Measurements from ENCODE around the gene USP7. TPM values are rescaled to one million over a fixed set of nuclear protein-coding genes. Genes with fewer than 3 reads are reported as not detected.

The USP7 gene
- total and polyA plus RNA-seq, 3 donors from 2014 or later = 159 to 173 (median 172) TPM

- Histone ChIP-seq H3K27ac (no peak overlapping the region), H3K4me1 (peaks cover 38% of the 10 kb centered on the region), H3K27me3 (no peaks in the 10 kb centered on the region), H3K36me3 (ENCODE audit: low read depth, missing control alignments) (no peaks in the 10 kb centered on the region), H3K9me3 (no peaks in the 10 kb centered on the region), H3K4me3 (no peak overlapping the region)
- WGBS, 2 donors = 93 to 94% methylated on average over 30 to 31 of the region's 31 CpGs
- no peak for TF ChIP-seq CTCF (IDR thresholded peaks at IDR 0.05)
- TF ChIP-seq POLR2A (IDR thresholded peaks at IDR 0.05) = no peak
- no peak for DNase-seq
- intact Hi-C loops (cut with DNase I; ENCODE audit: low total_unique reads) = no loop called here
Observed at GRCh38 chr16:8858994-8859912, 104.5 kb downstream of the USP7 start.

GRCh38 chr16:8855972-8856371, 107.7 kb downstream of the USP7 start:
- H3K27ac ChIP-seq = no peak overlapping the region
- intact Hi-C loops (cut with DNase I; ENCODE audit: low total_unique reads) = no loop called here
- H3K36me3 ChIP-seq (ENCODE audit: low read depth, missing control alignments) = no peaks in the 10 kb centered on the region
- no peaks in the 10 kb centered on the region for H3K27me3 ChIP-seq
- 64 to 88% methylated on average over 3 to 5 of the region's 5 CpGs for WGBS, 2 donors
- no peak for DNase-seq
- peaks cover 18% of the 10 kb centered on the region for H3K4me1 ChIP-seq
- TF ChIP-seq CTCF (IDR thresholded peaks at IDR 0.05) (no peak), POLR2A (IDR thresholded peaks at IDR 0.05) (no peak)
- H3K9me3 ChIP-seq = no peaks in the 10 kb centered on the region
- no peak overlapping the region for H3K4me3 ChIP-seq

- H3K9me3 ChIP-seq = no peaks in the 10 kb centered on the region
- no peak overlapping the region for H3K4me3 ChIP-seq
- no peak overlapping the region for H3K27ac ChIP-seq
- H3K36me3 ChIP-seq (ENCODE audit: low read depth, missing control alignments) = no peaks in the 10 kb centered on the region
- no peaks in the 10 kb centered on the region for H3K27me3 ChIP-seq
- peaks cover 13% of the 10 kb centered on the region for H3K4me1 ChIP-seq
- DNase-seq = no peak
- TF ChIP-seq POLR2A (IDR thresholded peaks at IDR 0.05) (no peak), CTCF (IDR thresholded peaks at IDR 0.05) (no peak)
- intact Hi-C loops (cut with DNase I; ENCODE audit: low total_unique reads) = no loop called here
- WGBS, 2 donors = 92 to 94% methylated on average over 7 to 11 of the region's 11 CpGs
Observed at GRCh38 chr16:8855051-8855786, 108.5 kb downstream of the USP7 start.

- H3K4me1 ChIP-seq = peaks cover 15% of the 10 kb centered on the region
- H3K27me3 ChIP-seq = no peaks in the 10 kb centered on the region
- H3K4me3 ChIP-seq = no peak overlapping the region
- H3K27ac ChIP-seq = no peak overlapping the region
- no peaks in the 10 kb centered on the region for H3K36me3 ChIP-seq (ENCODE audit: low read depth, missing control alignments)
- H3K9me3 ChIP-seq = no peaks in the 10 kb centered on the region
- 88 to 89% methylated on average over 8 to 9 of the region's 9 CpGs for WGBS, 2 donors
- intact Hi-C loops (cut with DNase I; ENCODE audit: low total_unique reads) = no loop called here
- TF ChIP-seq CTCF (IDR thresholded peaks at IDR 0.05) (no peak), POLR2A (IDR thresholded peaks at IDR 0.05) (no peak)
- DNase-seq = no peak
Observed at GRCh38 chr16:8854298-8854948, 109.3 kb downstream of the USP7 start.

Data from testis (tissue), 3 donors.